ENCODE data around the gene VSIG10L2.

Gene VSIG10L2

DNA sequence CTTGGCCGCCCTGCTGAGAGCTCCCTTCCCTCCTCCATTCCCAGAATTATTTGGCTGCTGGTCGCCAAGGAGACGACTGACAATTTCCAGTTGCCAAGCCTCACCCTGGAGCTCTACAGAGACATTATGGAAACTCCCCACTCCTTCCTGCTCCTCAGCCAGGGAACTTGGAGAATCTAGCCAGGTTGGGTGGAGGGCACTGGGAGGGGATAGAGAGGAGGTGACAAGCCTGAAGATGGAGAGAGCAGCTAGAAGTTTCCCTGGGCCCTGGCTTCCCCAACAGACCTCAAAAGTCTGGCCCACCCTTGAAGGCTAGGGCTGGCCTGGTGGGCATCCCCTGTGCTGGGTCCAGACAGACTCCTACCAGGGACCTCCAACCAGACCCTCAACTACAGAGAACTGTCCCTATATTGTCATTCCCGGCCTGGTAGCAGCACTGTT, 6.7 kb upstream of the VSIG10L2 start:
- POLR2A ChIA-PET = no interaction called here

DNA sequence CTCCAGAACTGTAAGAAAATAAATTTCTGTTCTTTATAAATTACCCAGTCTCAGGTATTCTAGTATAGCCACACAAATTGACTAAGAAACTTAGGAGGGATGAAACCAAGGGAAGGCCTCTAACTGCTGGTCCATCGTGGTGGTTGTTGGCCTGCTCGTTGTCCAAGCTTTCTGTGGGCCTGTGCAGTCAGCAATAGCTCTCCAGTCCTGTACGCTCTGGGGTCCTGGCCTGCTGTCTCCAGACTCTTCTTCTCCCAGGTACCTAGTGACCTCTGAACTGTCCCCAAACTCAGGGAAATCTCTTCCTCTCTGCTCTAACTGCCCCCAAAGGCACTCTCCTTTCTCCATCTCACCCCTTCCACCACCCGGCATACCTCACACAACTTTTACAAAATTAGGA, 5.7 kb upstream of the VSIG10L2 start:
- ChIA-PET CTCF (interaction anchor here (0.7 to 1.2 kb wide), 3 partner anchors 8 to 254 kb away, joined by 3 to 7 read pairs (median 4); no protein-coding TSS in a partner anchor), POLR2A (interaction anchor here (1.2 kb wide), 1 partner anchor 313 kb away, joined by 3 read pairs; no protein-coding TSS in a partner anchor)

More for the DNA sequence above, 6.7 kb upstream of the VSIG10L2 start:
- TF ChIP-seq ARNT (IDR thresholded peaks at IDR 0.05) (no peak), L3MBTL2 (conservative IDR thresholded peaks at IDR 0.05) (no peak), NFRKB (IDR thresholded peaks at IDR 0.05) (no peak), SUZ12 (IDR thresholded peaks at IDR 0.05) (no peak), ZNF384 (IDR thresholded peaks at IDR 0.05) (no peak), CTBP1 (IDR thresholded peaks at IDR 0.05; ENCODE audit: borderline replicate concordance) (no peak), TARDBP (IDR thresholded peaks at IDR 0.05) (no peak), ELF4 (IDR thresholded peaks at IDR 0.05) (no peak), LEF1 (IDR thresholded peaks at IDR 0.05; ENCODE audit: borderline replicate concordance) (no peak), FOXM1 (IDR thresholded peaks at IDR 0.05; ENCODE audit: borderline replicate concordance) (no peak)
- CTCF ChIA-PET = interaction anchor here (1.2 to 1.4 kb wide), 2 partner anchors 7 to 255 kb away, joined by 4 read pairs; no protein-coding TSS in a partner anchor
- no peak for DNase-seq (ENCODE audit: extremely low spot score)

DNA sequence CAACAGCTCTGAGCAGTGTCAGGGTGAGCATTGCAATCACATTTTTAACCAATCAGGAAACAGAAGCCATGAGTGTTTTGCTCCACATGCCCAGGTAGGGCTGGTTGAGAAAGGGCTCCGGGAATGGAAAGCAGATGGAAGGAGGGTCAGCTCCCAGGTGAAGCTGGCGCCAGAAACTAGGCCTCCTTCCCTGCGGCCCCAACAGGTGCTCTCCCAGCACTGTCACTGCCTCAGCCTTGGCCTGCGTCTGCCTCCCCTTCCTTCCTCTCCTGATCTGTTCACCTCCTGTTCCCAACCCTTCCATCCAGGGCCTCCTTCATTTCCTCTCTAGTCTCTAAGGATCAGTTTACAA, 4.6 kb upstream of the VSIG10L2 start:
- TF ChIP-seq ARNT (IDR thresholded peaks at IDR 0.05) (no peak), CTBP1 (IDR thresholded peaks at IDR 0.05; ENCODE audit: borderline replicate concordance) (no peak), TARDBP (IDR thresholded peaks at IDR 0.05) (no peak), FOXK2 (IDR thresholded peaks at IDR 0.05) (no peak), SP1 (IDR thresholded peaks at IDR 0.05) (no peak), ELF4 (IDR thresholded peaks at IDR 0.05) (no peak), NFRKB (IDR thresholded peaks at IDR 0.05) (no peak)
- TF ChIP-seq, protein P1, sequence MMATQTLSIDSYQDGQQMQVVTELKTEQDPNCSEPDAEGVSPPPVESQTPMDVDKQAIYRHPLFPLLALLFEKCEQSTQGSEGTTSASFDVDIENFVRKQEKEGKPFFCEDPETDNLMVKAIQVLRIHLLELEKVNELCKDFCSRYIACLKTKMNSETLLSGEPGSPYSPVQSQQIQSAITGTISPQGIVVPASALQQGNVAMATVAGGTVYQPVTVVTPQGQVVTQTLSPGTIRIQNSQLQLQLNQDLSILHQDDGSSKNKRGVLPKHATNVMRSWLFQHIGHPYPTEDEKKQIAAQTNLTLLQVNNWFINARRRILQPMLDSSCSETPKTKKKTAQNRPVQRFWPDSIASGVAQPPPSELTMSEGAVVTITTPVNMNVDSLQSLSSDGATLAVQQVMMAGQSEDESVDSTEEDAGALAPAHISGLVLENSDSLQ (IDR thresholded peaks at IDR 0.05) = no peak
- no peak for DNase-seq (ENCODE audit: extremely low spot score)
- ChIA-PET CTCF (interaction anchor here (0.7 to 1.6 kb wide), 2 partner anchors 166 to 253 kb away, joined by 5 read pairs; no protein-coding TSS in a partner anchor), POLR2A (interaction anchor here (1.2 kb wide), 1 partner anchor 314 kb away, joined by 3 read pairs; no protein-coding TSS in a partner anchor)

More for the DNA sequence above, 5.7 kb upstream of the VSIG10L2 start:
- TF ChIP-seq HDGF (IDR thresholded peaks at IDR 0.05; ENCODE audit: borderline replicate concordance) = no peak
- no peak for TF ChIP-seq LEF1 (IDR thresholded peaks at IDR 0.05; ENCODE audit: borderline replicate concordance)
- TF ChIP-seq ELF4 (IDR thresholded peaks at IDR 0.05) = no peak
- TF ChIP-seq FOXA1 (IDR thresholded peaks at IDR 0.05) = no peak
- TF ChIP-seq TARDBP (IDR thresholded peaks at IDR 0.05) = no peak
- TF ChIP-seq ARNT (IDR thresholded peaks at IDR 0.05) = no peak
- no peak for DNase-seq (ENCODE audit: extremely low spot score)

DNA sequence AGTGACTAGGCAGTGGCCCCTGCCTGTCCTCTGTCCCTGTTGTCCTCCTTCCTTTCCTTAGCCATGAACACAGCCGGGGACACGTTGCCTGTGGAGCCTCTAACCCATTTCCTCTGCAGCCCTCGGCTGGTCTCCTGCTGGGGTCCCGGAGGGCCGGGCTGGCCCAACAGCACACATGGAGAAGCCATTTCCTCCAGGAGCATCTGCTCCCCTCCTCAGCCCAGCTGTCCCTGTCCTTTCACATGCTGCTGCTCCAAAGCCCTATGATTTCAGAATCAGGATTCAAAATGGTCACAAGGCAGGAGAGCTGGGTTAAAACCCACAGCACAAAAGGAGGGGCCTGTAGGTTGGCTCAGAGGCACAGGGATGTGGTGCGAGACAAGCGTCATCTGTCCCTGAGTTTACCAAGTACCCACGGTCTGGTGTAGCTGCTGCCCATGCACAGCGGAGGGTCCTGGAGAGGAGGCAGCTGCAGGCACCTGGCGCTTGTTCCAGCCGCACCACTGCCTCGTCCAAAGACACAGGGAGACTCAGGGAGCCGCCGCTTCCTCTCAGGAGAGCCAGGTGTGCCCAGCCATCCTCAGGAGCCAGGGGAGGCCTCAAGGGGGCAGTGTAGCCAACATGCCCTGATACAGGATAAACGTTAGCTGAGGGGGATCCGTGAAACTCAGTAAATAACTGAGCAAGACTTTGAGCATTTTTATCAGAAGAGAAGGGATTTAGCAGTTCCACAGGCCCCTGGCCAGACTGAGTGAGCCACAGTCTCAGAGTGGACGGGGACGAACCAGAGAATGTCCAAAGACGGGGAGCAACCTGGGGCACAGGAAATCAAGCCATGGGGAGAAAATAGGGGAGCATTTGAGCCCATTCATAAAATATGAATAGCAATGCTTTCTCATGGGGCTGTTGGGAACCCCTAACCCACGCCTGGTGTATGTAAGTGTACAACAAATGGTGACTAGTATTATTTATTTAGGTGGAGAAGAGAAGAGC, 3.9 kb upstream of the VSIG10L2 start:
- TF ChIP-seq FOXK2 (IDR thresholded peaks at IDR 0.05) (no peak), NFRKB (IDR thresholded peaks at IDR 0.05) (no peak), SUZ12 (IDR thresholded peaks at IDR 0.05) (no peak), LEF1 (IDR thresholded peaks at IDR 0.05; ENCODE audit: borderline replicate concordance) (no peak), SP1 (IDR thresholded peaks at IDR 0.05) (no peak), TARDBP (IDR thresholded peaks at IDR 0.05) (no peak), ZNF384 (IDR thresholded peaks at IDR 0.05) (no peak), ARNT (IDR thresholded peaks at IDR 0.05) (no peak), FOXA1 (IDR thresholded peaks at IDR 0.05) (no peak), CTBP1 (IDR thresholded peaks at IDR 0.05; ENCODE audit: borderline replicate concordance) (no peak), HDGF (IDR thresholded peaks at IDR 0.05; ENCODE audit: borderline replicate concordance) (no peak), L3MBTL2 (conservative IDR thresholded peaks at IDR 0.05) (no peak), ELF4 (IDR thresholded peaks at IDR 0.05) (no peak), BHLHE40 (IDR thresholded peaks at IDR 0.05; ENCODE audit: borderline replicate concordance) (no peak)
- TF ChIP-seq, protein P1 (IDR thresholded peaks at IDR 0.05) = no peak
- peak; percentile 72 for DNase-seq (ENCODE audit: extremely low spot score)
- ChIA-PET CTCF (interaction anchor here (0.6 to 1.9 kb wide), 7 partner anchors 10 to 252 kb away, joined by 3 to 9 read pairs (median 5); partner anchors contain the start of gene CDON), POLR2A (interaction anchor here (1.2 kb wide), 1 partner anchor 315 kb away, joined by 3 read pairs; no protein-coding TSS in a partner anchor)

DNA sequence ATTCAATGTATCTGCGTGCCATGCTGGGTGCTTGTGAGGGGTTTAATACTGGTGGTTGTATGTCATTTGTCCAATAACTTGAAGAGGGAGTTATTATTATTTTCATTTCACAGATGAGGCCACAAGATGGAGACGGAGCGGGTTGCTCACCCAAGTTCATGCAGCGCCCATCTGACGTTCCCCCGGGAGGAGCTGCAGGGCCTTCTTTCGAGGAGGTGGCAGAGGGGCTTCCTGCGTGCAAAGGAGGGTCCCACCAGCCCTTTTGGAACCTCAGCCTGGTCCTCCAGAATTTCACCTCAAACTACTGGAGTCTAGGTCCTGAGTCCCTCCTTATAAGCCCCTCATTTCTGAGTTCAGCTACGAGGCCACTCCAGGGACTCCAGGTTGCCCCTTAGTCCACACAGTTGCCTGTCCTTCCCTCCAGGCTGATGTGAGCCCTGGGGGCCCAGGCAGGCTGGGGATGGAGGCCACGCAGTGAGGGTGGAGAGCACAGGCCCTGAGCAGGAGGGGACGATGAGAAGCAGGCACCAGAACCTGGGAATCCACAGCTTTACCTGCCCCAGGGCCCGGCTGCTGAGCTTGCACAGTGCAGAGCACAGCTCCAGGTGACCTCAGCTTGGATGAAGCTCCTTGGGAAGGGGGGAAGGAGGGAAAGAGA, 2.9 kb upstream of the VSIG10L2 start:
- TF ChIP-seq SUZ12 (IDR thresholded peaks at IDR 0.05) (no peak), CTBP1 (IDR thresholded peaks at IDR 0.05; ENCODE audit: borderline replicate concordance) (no peak), NFRKB (IDR thresholded peaks at IDR 0.05) (no peak), LEF1 (IDR thresholded peaks at IDR 0.05; ENCODE audit: borderline replicate concordance) (no peak), L3MBTL2 (conservative IDR thresholded peaks at IDR 0.05) (no peak), FOXK2 (IDR thresholded peaks at IDR 0.05) (no peak), FOXM1 (IDR thresholded peaks at IDR 0.05; ENCODE audit: borderline replicate concordance) (no peak), ARNT (IDR thresholded peaks at IDR 0.05) (no peak), ZNF384 (IDR thresholded peaks at IDR 0.05) (no peak), ELF4 (IDR thresholded peaks at IDR 0.05) (no peak), SP1 (IDR thresholded peaks at IDR 0.05) (no peak)
- TF ChIP-seq, protein P1 (IDR thresholded peaks at IDR 0.05) = no peak
- POLR2A ChIA-PET = no interaction called here
- no peak for DNase-seq (ENCODE audit: extremely low spot score)
- CTCF ChIA-PET = interaction anchor here (0.8 to 1.9 kb wide), 6 partner anchors 11 to 119 kb away, joined by 3 to 9 read pairs (median 5); partner anchors contain the start of gene CDON
